Measurements from ENCODE around the gene PEAK1. TPM values are rescaled to one million over a fixed set of nuclear protein-coding genes. Genes with fewer than 3 reads are reported as not detected.

PEAK1 gene
- total and polyA plus RNA-seq, 9 of the 15 experiments (the other 6 are each of a cell fraction or from before 2014, with no cell fraction given): 0.99 to 22.4 (median 10.8) TPM

DNA sequence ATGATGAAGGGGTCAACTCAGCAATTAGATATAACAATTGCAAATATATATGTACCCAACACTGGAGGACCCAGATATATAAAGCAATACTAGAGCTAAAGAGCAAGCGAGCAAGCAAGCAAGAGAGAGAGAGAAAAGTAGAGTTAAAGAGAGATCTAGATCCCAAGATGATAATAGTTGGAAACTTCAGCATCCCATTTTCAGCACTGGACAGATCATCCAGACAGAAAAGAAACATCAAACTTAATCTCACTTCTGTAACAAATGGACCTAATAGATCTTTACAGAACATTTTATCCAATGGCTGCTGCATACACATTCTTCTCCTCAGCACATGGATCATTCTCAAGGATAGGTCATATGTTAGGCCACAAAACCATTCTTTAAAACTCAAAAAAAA lies 23.2 kb downstream of the PEAK1 start:
- no peak for FAIRE-seq
- H2AFZ ChIP-seq (ENCODE audit: low read depth, low read length): no peak overlapping the region
- peaks cover 51% of the 10 kb centered on the region for H3K79me2 ChIP-seq (ENCODE audit: control insufficient read depth, insufficient read depth, low read length)
- in situ Hi-C loops (cut with MboI) (no loop called here), intact Hi-C loops (cut with micrococcal nuclease) (no loop called here)
- no peak overlapping the region for H3K9ac ChIP-seq (ENCODE audit: insufficient read depth in 1 of 2, low read depth in 2 of 2, low read length in 2 of 2)
- H3K4me2 ChIP-seq (ENCODE audit: insufficient read depth, low read length): no peak overlapping the region
- no peaks in the 10 kb centered on the region for H4K20me1 ChIP-seq (replicated peaks; ENCODE audit: control insufficient read depth, insufficient read depth, low read length)
- ChIA-PET POLR2A (no interaction called here), CTCF (ENCODE audit: low intra/inter-chr PET ratio) (no interaction called here)
- no TSS peak for BruUV-seq (replicated peaks)
- ATAC-seq: no peak
- no peak overlapping the region for H3K27ac ChIP-seq (ENCODE audit: extremely low read depth, low read depth, low read length)
- no peak for DNase-seq (ENCODE audit: extremely low read depth in 1 of 4, low spot score in 3 of 4)
- H3K36me3 ChIP-seq (ENCODE audit: control insufficient read depth, insufficient read depth, low read length): no peaks in the 10 kb centered on the region
- WGBS (ENCODE audit: insufficient coverage, low coverage, missing lambda C conversion rate): 60% methylated on average over 1 of the region's 1 CpG
- H3K9me1 ChIP-seq (ENCODE audit: control insufficient read depth, insufficient read depth, low read length): no peaks in the 10 kb centered on the region
- no peaks in the 10 kb centered on the region for H3K4me1 ChIP-seq (replicated peaks in 1 of 2; ENCODE audit: control insufficient read depth in 2 of 2, insufficient read depth in 2 of 2, low read length in 2 of 2)
- H3K27me3 ChIP-seq (ENCODE audit: control insufficient read depth in 2 of 2, insufficient read depth in 2 of 2, low read length in 2 of 2): no peaks in the 10 kb centered on the region
- no peak overlapping the region for H3K4me3 ChIP-seq
- TF ChIP-seq REST (IDR thresholded peaks at IDR 0.05; ENCODE audit: borderline replicate concordance) (peak; percentile 75), REST (CRISPR knock-in tag; IDR thresholded peaks at IDR 0.05; ENCODE audit: low read depth) (no peak), SNIP1 (IDR thresholded peaks at IDR 0.05; ENCODE audit: low read depth) (no peak), FOXM1 (IDR thresholded peaks at IDR 0.05; ENCODE audit: low read depth) (no peak), FOXM1 (CRISPR knock-in tag; IDR thresholded peaks at IDR 0.05; ENCODE audit: low read depth) (no peak), PHB2 (IDR thresholded peaks at IDR 0.05; ENCODE audit: low read depth) (no peak)
- H3K9me3 ChIP-seq (replicated peaks; ENCODE audit: control insufficient read depth, insufficient read depth, low read depth, low read length): 0 out of 2 replicates have a peak, but pooled peaks cover 2% of the 10 kb centered on the region

Measured in K562 (cell line).